C4-2B (cell line): ENCODE results near the gene PLCL2.

Experiments
- ZFX ChIP-seq: fragments of 450-650 bp; IDR thresholded peaks from 2 replicates; pipeline ENCODE4 v1.6.1; 2017
- TF ChIP-seq, protein P1 (sequence below): fragments of 450-650 bp; conservative IDR thresholded peaks from 2 replicates; pipeline ENCODE4 v1.5.1; 2017; ENCODE audit warnings: mild to moderate bottlenecking

DNA sequence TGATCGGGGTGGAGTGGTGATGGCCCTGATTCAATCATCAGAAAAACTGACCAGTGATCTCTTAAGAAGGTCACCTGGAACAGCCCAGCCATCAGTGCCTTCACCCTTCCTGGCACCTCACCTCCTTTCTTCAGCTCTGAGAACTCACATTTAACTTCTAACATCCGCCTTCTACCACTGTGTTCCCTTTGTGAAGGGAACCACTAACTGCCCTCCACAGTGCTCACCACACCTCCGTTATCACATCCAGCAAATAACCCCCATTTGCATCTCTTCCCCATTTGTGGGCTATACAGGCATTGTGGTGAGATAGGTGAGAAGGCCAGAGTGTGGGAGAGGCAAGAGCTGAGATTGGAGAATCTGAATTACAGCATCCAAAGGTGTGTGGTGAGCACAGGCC is 107.4 kb downstream of the PLCL2 start:
- TF ChIP-seq, protein P1, sequence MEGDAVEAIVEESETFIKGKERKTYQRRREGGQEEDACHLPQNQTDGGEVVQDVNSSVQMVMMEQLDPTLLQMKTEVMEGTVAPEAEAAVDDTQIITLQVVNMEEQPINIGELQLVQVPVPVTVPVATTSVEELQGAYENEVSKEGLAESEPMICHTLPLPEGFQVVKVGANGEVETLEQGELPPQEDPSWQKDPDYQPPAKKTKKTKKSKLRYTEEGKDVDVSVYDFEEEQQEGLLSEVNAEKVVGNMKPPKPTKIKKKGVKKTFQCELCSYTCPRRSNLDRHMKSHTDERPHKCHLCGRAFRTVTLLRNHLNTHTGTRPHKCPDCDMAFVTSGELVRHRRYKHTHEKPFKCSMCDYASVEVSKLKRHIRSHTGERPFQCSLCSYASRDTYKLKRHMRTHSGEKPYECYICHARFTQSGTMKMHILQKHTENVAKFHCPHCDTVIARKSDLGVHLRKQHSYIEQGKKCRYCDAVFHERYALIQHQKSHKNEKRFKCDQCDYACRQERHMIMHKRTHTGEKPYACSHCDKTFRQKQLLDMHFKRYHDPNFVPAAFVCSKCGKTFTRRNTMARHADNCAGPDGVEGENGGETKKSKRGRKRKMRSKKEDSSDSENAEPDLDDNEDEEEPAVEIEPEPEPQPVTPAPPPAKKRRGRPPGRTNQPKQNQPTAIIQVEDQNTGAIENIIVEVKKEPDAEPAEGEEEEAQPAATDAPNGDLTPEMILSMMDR, result no peak
- no peak for TF ChIP-seq ZFX
